GM12875 (cell line): Measurements from ENCODE around the gene C3orf52.
"Not testable (repeated sequence)": the region's sequence is repeated elsewhere in the genome, so short reads cannot be mapped to it uniquely, and the experiment has no call there.

Experiments
- H3K4me3 ChIP-seq: one replicate; pipeline ENCODE4 v1.5.1; 2011; ENCODE audit warnings: low read depth, low read length, control low read depth
- TF ChIP-seq, protein P1 (sequence below): IDR thresholded peaks from 2 replicates; pipeline ENCODE4 v1.5.1; 2011; ENCODE audit warnings: low read depth, mild to moderate bottlenecking, control low read depth, inconsistent platforms, low read length, moderate library complexity, borderline replicate concordance; ENCODE audit not compliant: insufficient read depth

C3orf52 gene

DNA sequence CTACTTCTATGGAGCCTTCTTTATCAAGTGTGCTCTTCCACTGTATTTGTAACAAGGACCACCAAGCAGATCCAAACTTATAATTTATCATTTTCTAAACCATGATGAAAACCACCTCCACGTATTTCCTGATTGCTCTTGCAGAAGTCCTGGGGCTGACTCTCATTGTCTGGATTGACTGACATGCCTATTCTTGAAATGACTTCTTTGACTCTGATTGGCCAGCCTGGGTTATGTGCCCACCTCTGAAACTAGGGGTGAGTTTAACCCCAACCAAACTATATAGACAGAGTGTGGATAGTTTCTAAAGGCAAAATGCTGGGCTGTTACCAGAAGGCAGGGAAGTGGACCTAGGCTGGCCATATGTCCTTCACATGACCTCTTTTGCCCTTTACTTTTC lies 38.9 kb upstream of the C3orf52 start:
- TF ChIP-seq, protein P1, sequence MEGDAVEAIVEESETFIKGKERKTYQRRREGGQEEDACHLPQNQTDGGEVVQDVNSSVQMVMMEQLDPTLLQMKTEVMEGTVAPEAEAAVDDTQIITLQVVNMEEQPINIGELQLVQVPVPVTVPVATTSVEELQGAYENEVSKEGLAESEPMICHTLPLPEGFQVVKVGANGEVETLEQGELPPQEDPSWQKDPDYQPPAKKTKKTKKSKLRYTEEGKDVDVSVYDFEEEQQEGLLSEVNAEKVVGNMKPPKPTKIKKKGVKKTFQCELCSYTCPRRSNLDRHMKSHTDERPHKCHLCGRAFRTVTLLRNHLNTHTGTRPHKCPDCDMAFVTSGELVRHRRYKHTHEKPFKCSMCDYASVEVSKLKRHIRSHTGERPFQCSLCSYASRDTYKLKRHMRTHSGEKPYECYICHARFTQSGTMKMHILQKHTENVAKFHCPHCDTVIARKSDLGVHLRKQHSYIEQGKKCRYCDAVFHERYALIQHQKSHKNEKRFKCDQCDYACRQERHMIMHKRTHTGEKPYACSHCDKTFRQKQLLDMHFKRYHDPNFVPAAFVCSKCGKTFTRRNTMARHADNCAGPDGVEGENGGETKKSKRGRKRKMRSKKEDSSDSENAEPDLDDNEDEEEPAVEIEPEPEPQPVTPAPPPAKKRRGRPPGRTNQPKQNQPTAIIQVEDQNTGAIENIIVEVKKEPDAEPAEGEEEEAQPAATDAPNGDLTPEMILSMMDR = no peak

DNA sequence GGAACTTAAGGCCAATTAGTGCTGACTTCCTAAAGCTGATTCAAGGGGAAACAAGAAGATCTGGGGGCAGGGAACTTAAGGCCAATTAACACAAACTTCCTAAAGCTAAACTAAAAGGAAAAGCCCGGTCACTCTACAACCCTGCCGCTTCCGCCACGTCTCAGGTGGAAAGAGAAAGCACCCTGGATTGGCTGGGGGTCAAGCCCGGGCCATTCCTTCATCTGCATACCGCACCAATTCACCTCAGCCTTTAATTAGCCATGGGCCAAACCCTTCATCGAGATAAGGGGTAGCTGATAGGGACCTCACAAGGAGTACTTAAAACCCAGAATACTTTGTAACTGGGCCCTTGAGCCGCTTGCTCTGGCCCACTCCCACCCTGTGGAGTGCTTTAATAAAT lies 37.3 kb upstream of the C3orf52 start:
- no peak overlapping the region for H3K4me3 ChIP-seq
- TF ChIP-seq, protein P1 = no peak

More for the DNA sequence above, 38.9 kb upstream of the C3orf52 start:
- no peak overlapping the region for H3K4me3 ChIP-seq

DNA sequence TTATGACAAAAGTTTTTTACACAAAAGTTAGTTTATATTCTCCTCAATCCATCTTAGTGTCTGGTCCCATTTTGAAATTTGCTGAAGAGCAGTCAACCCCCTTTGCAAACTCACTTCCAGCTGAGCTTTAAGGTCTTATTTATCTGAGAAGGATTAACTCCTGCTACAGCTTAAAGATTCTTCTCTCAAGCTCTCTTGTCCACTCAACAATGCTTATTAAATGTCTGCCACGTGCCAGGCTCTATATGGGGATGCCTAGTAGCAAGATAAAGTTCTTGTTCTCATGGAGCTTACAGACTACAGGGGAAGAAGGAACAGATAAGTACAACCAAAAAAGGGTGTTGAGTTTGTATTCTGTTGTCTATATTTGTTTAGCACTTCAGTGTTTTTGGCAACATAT lies 33.0 kb upstream of the C3orf52 start:
- TF ChIP-seq, protein P1 = no peak
- H3K4me3 ChIP-seq = no peak overlapping the region

DNA sequence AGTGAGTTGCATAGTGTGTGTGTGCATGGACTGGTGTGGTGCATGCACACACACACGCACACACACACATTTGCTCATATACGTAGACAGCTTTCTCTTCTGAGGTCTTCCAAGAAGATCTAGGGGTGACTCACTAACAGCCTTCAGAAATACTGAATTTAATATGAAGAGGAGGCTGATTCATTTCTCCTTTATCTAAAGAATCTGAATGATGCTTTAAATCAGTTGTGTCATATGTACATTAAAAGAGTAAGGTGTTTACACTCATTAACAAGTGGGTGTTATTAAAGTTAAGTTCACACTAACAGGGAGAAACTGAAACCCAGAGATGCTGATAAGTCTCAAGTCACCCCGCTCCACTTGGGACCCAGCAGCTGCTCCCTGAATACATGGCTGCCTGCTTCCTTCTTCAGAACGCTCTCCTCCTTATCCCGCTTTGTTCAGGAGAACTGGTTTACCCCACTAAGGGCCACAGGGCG lies 29.7 kb upstream of the C3orf52 start:
- TF ChIP-seq, protein P1 = no peak
- no peak overlapping the region for H3K4me3 ChIP-seq

DNA sequence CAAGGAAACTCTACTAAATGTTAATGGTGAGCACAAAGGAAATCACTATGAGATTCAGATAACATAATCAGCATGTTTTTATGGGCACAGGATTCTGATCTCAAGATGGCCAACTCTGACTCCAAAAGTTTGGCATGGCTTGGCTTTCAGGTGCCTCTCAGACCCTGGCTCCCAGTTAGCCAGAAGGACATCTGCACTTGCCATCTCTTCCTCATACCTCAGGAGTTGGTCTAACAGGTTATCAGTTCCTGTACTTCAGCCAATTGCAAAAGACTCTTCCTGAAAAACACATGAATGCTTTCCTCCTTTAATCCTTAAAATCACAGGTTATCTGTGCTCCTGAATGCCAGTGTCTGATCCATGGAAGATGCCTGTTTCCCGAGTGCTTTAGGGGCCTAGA lies 26.7 kb upstream of the C3orf52 start:
- TF ChIP-seq, protein P1 = no peak
- H3K4me3 ChIP-seq = no peak overlapping the region

DNA sequence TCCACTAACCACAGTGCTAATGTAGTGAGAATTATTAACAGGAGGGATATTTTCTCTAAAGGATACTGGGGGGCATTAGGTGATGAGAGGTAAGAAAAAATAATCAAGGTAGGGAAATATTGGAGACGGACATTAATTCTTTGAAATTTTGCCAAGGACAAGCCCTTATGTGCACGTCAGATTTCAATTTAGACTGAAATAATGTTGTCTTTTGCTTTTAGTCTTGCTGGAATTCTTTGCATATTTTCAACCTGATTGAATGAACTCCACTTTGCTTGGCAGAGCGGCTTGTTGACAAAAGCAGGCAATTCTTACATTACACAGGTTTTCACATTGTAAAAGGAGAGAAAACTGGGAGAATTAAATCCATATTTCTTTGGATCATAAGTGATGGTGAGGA lies 25.0 kb upstream of the C3orf52 start:
- TF ChIP-seq, protein P1 = no peak
- no peak overlapping the region for H3K4me3 ChIP-seq

DNA sequence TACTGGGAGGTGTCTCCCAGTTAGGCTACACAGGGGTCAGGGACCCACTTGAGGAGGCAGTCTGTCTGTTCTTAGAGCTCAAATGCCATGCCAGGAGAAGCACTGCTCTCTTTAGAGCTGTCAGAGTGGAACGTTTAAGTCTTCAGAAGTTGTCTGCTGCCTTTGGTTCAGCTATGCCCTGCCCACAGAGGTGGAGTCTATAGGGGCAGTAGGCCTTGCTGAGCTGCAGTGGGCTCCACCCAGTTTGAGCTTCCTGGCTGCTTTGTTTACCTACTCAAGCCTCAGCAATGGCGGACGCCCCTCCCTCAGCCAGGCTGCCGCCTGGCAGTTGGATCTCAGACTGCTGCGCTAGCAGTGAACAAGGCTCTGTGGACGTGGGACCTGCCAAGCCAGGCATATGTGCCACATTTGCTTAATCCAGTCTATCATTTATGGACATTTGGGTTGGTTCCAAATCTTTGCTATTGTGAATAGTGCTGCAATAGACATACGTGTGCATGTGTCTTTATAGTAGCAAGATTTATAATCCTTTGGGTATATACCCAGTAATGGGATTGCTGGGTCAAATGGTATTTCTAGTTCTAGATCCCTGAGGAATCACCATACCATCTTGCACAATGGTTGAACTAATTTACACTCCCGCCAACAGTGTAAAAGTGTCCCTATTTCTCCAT lies 13.7 kb upstream of the C3orf52 start:
- H3K4me3 ChIP-seq = not testable (repeated sequence)

DNA sequence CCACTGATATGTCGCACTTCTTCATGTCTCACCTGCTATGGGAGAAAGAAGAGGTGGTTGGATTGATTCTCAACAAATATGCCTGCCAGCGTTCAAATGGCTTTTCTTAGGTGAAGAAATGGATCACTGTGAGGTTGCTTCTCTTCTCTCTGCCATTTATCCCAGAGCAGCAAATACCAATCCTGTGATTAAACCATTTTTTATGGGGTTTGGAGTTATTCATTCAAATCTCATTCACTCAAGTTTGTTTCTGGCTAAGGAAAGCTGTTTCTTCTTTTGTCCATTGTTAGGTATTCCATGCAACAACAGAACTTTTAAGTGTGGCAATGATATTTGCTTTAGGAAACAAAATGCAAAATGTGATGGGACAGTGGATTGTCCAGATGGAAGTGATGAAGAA lies 12.2 kb upstream of the C3orf52 start:
- TF ChIP-seq, protein P1 = no peak
- no peak overlapping the region for H3K4me3 ChIP-seq
